Breast epithelium (tissue), 3 donors: Measurements from ENCODE around the gene NRP1.

Experiments
- POLR2A ChIP-seq: fragments of 450-650 bp; IDR thresholded peaks from one replicate; pipeline ENCODE4 v1.6.1; 2016; ENCODE audit warnings: antibody characterized with exemption, mild to moderate bottlenecking, moderate library complexity
- POLR2AphosphoS5 ChIP-seq, 3 donors: sonication (generic); formaldehyde crosslinking; IDR thresholded peaks; one replicate each; pipeline ENCODE4 v1.6.1; 2017; ENCODE audit warnings: antibody characterized with exemption in 3 of 3
- TF ChIP-seq, protein P1 (sequence below), 3 donors: fragments of 450-650 bp; IDR thresholded peaks; one replicate each; pipeline ENCODE4 v1.5.1; 2016 to 2017; ENCODE audit warnings: antibody characterized with exemption in 3 of 3, mild to moderate bottlenecking in 3 of 3, moderate library complexity in 3 of 3

DNA sequence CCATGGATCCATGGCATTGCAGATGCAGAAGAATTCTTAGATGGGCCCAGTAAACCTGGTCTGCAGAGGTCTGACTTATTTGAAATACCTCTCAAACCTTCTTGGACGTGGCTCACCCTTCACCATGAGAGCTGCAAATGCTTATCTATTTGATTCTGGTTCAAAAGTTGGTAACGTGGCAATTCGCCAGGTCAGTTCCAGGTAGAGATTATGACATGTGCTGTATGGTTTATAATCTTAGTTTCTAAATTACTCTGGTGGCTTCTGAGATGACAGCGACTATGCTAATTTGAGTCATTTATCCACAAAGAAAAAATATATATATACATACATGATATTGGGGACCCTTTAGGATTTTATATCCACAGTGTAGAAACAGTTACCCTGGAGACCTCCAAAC lies 68.8 kb downstream of the NRP1 start:
- TF ChIP-seq, protein P1, sequence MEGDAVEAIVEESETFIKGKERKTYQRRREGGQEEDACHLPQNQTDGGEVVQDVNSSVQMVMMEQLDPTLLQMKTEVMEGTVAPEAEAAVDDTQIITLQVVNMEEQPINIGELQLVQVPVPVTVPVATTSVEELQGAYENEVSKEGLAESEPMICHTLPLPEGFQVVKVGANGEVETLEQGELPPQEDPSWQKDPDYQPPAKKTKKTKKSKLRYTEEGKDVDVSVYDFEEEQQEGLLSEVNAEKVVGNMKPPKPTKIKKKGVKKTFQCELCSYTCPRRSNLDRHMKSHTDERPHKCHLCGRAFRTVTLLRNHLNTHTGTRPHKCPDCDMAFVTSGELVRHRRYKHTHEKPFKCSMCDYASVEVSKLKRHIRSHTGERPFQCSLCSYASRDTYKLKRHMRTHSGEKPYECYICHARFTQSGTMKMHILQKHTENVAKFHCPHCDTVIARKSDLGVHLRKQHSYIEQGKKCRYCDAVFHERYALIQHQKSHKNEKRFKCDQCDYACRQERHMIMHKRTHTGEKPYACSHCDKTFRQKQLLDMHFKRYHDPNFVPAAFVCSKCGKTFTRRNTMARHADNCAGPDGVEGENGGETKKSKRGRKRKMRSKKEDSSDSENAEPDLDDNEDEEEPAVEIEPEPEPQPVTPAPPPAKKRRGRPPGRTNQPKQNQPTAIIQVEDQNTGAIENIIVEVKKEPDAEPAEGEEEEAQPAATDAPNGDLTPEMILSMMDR (IDR thresholded peaks at IDR 0.05): no peak
- TF ChIP-seq POLR2A: no peak
- no peak for TF ChIP-seq POLR2AphosphoS5 (IDR thresholded peaks at IDR 0.05)
